Measurements from ENCODE around the gene GP9.
"Not testable (repeated sequence)": the region's sequence is repeated elsewhere in the genome, so short reads cannot be mapped to it uniquely, and the experiment has no call there.

GP9 gene

GRCh38 chr3:129052675-129053074 lies 7.9 kb upstream of the GP9 start:
- no peak for DNase-seq

- DNase-seq, result no peak
Measured at GRCh38 chr3:129054605-129055104, 5.9 kb upstream of the GP9 start.

DNA sequence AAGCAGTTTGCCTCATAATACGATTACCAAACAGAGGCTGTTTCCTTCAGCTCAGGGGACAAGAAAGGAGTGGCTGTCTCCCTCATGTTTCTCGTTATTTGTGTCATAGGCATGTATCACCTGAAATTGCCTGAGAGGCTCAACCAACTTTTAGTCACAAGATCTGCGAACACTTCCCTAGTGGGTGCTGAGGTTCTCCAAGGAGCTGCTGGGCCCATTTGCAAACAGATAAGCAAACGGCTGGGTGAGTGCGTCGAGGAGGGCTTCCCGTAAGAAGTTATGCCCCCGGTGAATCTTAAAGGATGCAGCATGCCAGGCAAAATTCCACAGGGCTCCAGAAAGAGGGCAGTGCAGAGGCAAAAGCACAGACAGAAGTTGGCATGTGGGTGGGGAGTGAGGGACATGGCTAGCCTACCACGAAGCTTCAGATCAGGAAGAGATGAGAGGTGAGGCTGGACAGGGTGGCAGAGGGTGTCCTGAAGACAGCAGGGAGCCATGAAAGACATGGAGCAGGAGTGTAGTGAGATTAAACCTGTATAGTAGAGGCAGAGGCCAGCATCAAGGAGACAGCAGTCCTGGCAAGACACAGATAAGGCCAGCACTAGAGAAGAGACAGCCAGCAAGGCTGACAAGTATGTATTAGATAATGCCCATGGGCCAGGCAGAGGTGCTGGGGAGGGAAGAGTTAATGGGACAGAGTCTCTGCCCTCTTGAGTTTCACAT lies 4.0 kb upstream of the GP9 start:
- DNase-seq, result no peak

- no peak for DNase-seq
Measured at GRCh38 chr3:129057249-129057648, 3.3 kb upstream of the GP9 start.

- DNase-seq, result no peak
Measured at GRCh38 chr3:129058441-129059200, 2.0 kb upstream of the GP9 start.

DNA sequence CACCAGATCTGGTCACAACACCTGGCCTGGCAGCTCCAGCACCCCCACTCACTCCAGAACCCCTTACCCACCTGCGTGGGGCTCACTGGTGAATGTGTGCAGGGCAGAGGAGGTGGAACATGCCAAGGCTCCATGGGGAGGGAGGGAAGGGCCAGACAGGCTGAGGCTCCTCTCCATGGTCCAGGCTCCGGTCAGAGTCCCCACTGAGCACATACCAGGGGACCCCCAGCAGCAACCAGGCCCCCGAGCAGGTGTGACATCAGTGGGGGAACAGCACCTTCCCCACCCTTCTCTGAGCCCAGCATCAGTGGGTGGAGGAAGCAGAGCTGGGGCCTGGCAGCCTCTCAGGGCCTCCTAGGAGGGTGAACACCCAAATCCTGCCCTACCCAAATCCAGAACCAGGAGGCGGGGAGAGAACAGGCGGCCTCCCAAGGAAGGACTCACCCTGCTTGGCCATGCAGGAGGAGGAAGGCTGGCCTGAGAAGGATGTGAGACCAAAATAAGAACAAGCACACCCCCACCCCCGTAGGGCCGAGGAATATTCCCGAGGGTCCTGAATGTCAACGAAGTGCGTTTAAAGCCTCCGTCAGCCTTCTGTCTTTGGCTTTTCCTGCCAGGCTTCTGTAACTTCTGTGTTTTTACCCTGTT lies 1.1 kb upstream of the GP9 start:
- DNase-seq, result no peak

GRCh38 chr3:129061023-129061887 lies 676 bp downstream of the GP9 start:
- DNase-seq, result no peak

GRCh38 chr3:129061888-129062834 lies 1.6 kb downstream of the GP9 start:
- DNase-seq, result no peak

DNA sequence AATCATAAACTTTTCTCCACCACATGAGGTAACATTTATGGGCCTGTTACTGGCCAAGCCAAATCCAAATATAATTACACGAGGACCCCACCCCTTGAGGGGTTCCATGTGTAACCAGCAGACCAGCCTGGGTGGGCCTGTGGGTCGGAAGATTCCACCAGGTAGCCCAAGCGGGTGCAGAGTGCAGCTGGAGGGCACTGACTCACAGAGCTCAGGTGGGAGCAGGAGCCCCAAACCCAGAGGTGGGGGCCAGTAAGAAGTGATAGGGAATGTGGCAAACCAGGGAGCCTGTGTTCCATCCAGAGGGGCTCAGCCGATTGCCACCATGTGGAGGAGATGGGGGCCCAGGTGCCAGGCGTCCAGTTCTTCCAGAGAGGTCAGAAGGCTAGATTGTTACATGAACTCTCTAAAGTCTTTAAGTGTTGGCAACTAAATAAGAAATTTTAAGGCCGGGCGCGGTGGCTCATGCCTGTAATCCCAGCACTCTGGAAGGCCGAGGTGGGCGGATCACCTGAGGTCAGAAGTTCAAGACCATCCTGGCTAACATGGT lies 2.6 kb downstream of the GP9 start:
- no peak for DNase-seq

DNA sequence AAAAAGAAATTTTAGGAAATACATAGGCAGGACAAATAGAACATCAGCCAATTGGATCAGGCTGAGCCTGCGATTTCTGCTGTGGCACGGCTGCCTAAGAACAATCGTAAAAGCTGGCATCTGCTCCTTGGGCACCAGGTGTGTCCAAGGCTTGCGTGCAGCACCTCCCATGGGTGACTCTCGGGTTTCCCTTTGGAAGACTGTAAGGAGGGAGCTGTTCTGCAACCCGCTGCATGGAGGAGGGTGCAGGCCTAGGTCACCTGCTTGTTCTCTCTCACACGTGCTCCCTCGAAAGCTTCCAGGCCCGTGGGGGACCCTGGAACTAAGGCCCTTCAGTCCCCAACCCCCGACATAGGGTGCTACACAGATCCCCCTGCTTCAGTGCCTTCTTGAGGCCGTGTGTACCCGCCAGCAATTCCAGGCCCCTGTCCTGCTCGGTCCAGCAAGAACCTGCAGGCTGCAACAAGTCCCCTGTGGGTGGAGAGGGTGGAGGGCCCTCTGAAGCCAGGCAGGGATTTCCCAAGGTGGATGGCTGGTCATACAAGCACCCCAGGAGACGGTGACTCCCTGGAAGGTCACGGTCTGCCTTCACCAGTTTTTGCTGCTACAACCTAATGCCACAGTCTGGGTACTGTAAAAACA lies 3.4 kb downstream of the GP9 start:
- no peak for DNase-seq

GRCh38 chr3:129065016-129065719 lies 4.6 kb downstream of the GP9 start:
- no peak for DNase-seq

DNA sequence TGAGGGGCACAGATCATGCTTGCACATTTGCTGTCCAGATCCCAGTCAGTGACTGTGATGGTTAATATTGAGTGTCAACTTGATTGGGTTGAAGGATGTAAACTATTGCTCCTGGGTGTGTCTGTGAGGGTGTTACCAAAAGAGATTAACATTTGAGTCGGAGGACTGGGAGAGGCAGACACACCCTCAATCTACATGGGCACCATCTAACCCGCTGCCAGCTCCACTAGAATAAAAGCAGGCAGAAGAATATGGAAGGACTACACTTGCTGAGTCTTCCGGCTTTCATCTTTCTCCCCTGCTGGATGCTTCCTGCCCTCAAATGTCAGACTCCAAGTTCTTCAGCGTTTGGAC lies 5.1 kb downstream of the GP9 start:
- no peak for DNase-seq

DNA sequence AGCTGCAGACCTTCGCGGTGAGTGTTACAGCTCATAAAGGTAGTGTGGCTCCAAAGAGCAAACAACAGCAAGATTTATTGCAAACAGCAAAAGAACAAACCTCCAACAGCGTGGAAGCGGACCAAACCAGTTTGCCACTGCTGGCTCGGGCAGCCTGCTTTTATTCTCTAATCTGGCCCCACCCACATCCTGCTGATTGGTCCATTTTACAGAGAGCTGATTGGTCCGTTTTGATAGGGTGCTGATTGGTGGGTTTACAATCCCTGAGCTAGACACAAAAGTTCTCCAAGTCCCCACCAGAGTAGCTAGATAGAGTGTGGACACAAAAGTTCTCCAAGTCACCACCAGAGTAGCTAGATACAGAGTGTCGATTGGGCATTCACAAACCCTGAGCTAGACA lies 7.1 kb downstream of the GP9 start:
- not testable (repeated sequence) for DNase-seq

DNA sequence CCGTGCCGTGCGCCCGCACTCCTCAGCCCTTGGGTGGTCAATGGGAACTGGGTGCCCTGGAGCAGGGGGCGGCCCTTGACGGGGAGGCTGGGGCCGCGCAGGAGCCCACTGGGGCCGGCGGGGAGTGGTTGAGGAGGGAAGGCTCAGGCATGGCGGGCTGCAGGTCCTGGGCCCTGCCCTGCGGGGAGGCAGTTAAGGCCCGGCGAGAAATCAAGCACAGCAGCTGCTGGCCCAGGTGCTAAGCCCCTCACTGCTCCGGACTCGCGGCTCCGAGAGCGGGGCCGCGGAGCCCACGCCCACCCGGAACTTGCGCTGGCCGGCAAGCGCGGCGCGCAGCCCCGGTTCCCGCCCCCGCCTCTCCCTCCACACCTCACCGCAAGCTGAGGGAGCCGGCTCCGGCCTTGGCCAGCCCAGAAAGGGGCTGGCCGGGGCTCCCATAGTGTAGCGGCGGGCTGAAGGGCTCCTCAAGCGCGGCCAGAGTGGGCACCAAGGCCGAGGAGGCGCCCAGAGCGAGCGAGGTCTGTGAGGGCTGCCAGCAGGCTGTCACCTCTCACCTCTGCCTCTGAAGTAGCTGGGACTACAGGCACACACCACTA lies 7.8 kb downstream of the GP9 start:
- DNase-seq, result no peak

DNA sequence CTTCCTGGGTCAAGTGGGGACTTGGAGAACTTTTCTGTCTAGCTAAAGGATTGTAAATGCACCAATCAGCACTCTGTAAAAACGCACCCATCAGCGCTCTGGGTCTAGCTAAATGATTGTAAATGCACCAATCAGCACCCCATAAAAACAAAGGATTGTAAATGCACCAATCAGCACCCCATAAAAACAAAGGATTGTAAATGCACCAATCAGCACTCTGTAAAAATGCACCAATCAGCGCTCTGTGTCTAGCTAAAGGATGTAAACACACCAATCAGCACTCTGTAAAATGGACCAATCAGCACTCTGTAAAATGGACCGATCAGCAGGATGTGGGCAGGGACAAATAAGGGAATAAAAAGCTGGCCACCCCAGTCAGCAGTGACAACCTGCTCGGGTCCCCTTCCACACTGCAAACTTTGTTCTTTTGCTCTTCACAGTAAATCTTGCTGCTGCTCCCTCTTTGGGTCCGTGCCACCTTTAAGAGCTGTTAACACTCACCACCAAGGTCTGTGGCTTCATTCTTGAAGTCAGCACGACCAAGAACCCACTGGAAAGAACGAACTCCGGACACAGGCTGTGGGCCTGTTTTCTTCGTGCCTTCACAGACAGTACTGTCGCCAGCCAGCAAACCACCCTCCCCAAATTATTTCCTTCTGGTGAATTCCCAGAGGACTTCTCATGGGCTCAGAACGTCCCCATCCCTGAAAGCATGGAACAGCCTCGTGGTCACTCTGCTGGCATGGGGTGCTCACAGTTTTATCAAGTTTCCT lies 8.9 kb downstream of the GP9 start:
- DNase-seq, result not testable (repeated sequence)

GRCh38 chr3:129070086-129070885 lies 9.7 kb downstream of the GP9 start:
- DNase-seq, result no peak

GRCh38 chr3:129077222-129077621 lies 16.6 kb downstream of the GP9 start:
- peak; percentile 75 for DNase-seq

GRCh38 chr3:129078510-129078909 lies 17.9 kb downstream of the GP9 start:
- DNase-seq, result no peak
